Measurements from ENCODE around the gene GOLGA2. TPM values are rescaled to one million over a fixed set of nuclear protein-coding genes. Genes with fewer than 3 reads are reported as not detected.

GOLGA2 gene
- total and polyA plus RNA-seq, 2 of the 13 experiments (the other 11 are each of a cell fraction or from before 2014, with no cell fraction given) = 45.3 to 45.8 TPM

DNA sequence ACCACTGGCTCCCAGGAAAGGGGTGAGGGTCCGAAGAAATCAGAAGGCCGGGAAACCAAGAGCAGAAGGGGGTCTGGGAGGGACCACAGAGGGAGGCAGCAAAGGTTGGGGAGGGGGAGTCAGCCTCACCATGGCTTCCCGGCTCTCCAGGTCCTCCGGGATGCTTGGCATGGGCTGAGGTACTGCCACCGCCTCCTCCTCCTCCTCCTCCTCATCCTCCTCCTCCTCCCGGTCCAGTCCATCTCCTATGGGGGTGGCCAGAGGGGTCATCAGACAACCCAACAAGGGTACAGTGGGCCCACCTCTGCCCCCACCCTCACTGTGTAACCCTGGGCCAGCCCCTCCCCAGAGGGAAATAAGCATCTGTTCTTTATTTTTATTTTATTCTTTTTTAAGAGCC is 17.5 kb downstream of the GOLGA2 start (continued):
- TF ChIP-seq SOX6 (IDR thresholded peaks at IDR 0.05) (no peak), SOX6 (CRISPR knock-in tag; IDR thresholded peaks at IDR 0.05) (no peak), AHR (CRISPR knock-in tag; IDR thresholded peaks at IDR 0.05) (no peak)

DNA sequence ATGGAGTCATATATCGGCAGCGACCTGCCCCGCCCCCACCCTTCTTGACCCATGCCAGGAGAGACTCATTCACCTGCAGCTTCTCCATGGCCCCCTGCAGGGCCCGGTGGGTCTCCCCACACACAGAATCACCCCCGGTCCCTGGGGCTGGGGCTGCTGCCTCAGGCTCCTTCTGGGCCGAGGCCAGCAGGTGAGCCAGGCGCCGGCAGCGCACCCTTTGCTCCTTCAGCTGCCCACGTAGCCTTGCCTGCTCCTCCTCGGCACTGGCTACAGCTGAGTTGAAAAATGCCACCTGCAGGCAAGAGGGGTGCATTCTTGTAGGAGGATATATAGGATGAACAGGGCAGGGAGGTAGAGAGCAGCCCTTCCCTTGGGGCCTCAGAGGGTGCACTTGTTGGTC is 17.9 kb downstream of the GOLGA2 start:
- BruUV-seq (replicated peaks) = no TSS peak
- Histone ChIP-seq H4K20me1 (ENCODE audit: insufficient read depth, low read length) (no peaks in the 10 kb centered on the region), H3K27me3 (ENCODE audit: control insufficient read depth in 1 of 2, insufficient read depth in 2 of 2, low read length in 2 of 2) (no peaks in the 10 kb centered on the region), H3K79me2 (ENCODE audit: insufficient read depth, low read length) (no peaks in the 10 kb centered on the region), H3K4me3 (replicated peaks in 1 of 3; ENCODE audit: insufficient read depth in 1 of 3, low read depth in 2 of 3, low read length in 3 of 3) (no peak overlapping the region), H3K9me3 (ENCODE audit: low read length) (no peaks in the 10 kb centered on the region), H3K4me1 (ENCODE audit: insufficient read depth, low read length) (peaks cover 11% of the 10 kb centered on the region), H3K4me2 (ENCODE audit: low read depth, low read length) (no peak overlapping the region), H3K9ac (ENCODE audit: insufficient read depth, low read depth, low read length) (no peak overlapping the region), H3K27ac (ENCODE audit: extremely low read length, insufficient read depth, low read length) (no peak overlapping the region), H3K36me3 (replicated peaks in 1 of 2; ENCODE audit: control insufficient read depth in 1 of 2, insufficient read depth in 2 of 2, low read length in 2 of 2) (peaks cover 27 to 58% of the 10 kb centered on the region in 2 experiments; a peak in 4 of 5 replicates), H2AFZ (ENCODE audit: low read length) (no peak overlapping the region)
- no peak for ATAC-seq
- CTCF ChIA-PET (ENCODE audit: low intra/inter-chr PET ratio, low total read pairs) = no interaction called here
- FAIRE-seq = no peak
- POLR2A ChIA-PET = no interaction called here
- TF ChIP-seq NR2C2 (CRISPR knock-in tag; IDR thresholded peaks at IDR 0.05; ENCODE audit: borderline replicate concordance) = no peak
- 94% methylated on average over 6 of the region's 11 CpGs for WGBS (ENCODE audit: low lambda C conversion rate)
- DNase-seq (ENCODE audit: low spot score) = no peak
- intact Hi-C loops (cut with micrococcal nuclease; ENCODE audit: unreplicated experiment) = no loop called here
- in situ Hi-C loops (cut with HindIII; ENCODE audit: extremely low pct_ligation_motif_present, low pct_unique_long_range_greater_than_20kb) = no loop called here

DNA sequence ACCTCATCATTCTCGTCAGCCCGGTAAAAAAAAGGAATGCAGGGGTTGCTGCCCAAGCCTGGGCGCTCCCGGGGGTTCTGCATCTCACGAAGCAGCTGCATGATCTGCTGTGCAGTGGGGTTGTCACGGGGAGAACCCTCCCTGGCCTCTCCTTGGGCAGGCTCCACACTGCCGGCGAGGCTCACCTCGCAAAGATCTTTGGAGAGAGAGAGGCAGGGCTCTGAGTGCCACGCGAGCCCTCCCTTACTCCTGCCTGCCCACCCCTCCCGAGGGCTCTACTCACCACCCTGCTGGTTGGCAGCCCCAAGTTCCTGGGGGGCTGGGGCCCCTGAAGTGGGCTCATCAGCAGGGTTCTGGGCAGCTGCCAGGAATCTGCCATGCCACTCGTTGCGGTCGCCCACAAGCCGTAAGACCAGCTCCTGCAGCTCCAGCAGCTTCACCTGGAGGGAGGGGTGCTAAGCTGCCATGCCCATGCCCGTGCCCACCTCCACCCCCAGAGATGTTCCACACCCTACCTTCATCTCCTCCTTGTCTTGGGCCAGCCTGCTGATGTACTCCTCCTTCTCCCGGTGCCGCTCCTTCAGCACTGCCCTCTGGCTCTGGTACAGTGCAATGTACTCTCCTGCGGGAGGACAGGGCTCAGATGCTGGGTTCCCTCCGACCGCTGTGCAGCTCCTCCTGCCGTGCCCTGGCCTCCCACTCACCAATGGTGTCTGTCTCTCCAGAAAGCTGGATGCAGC is 18.6 kb downstream of the GOLGA2 start:
- DNase-seq (ENCODE audit: low spot score) (no peak), ATAC-seq (no peak), FAIRE-seq (no peak)
- Histone ChIP-seq H3K4me3 (replicated peaks in 1 of 3; ENCODE audit: insufficient read depth in 1 of 3, low read depth in 2 of 3, low read length in 3 of 3) (no peak overlapping the region), H3K27me3 (ENCODE audit: control insufficient read depth in 1 of 2, insufficient read depth in 2 of 2, low read length in 2 of 2) (no peaks in the 10 kb centered on the region; a peak in 1 of 5 replicates), H3K27ac (ENCODE audit: extremely low read length, insufficient read depth, low read length) (no peak overlapping the region), H3K79me2 (ENCODE audit: insufficient read depth, low read length) (no peaks in the 10 kb centered on the region), H3K4me2 (ENCODE audit: low read depth, low read length) (no peak overlapping the region), H4K20me1 (ENCODE audit: insufficient read depth, low read length) (no peaks in the 10 kb centered on the region), H3K4me1 (ENCODE audit: insufficient read depth, low read length) (peaks cover 11% of the 10 kb centered on the region), H2AFZ (ENCODE audit: low read length) (no peak overlapping the region), H3K36me3 (replicated peaks in 1 of 2; ENCODE audit: control insufficient read depth in 1 of 2, insufficient read depth in 2 of 2, low read length in 2 of 2) (peaks cover 25 to 52% of the 10 kb centered on the region in 2 experiments; a peak in 4 of 5 replicates), H3K9me3 (ENCODE audit: low read length) (no peaks in the 10 kb centered on the region), H3K9ac (ENCODE audit: insufficient read depth, low read depth, low read length) (no peak overlapping the region)
- intact Hi-C loops (cut with micrococcal nuclease; ENCODE audit: unreplicated experiment) = no loop called here
- POLR2A ChIA-PET = no interaction called here
- 98% methylated on average over 12 of the region's 23 CpGs for WGBS (ENCODE audit: low lambda C conversion rate)
- in situ Hi-C loops (cut with HindIII; ENCODE audit: extremely low pct_ligation_motif_present, low pct_unique_long_range_greater_than_20kb) = no loop called here
- CTCF ChIA-PET (ENCODE audit: low intra/inter-chr PET ratio, low total read pairs) = no interaction called here
- BruUV-seq (replicated peaks) = no TSS peak
- TF ChIP-seq, protein P1, sequence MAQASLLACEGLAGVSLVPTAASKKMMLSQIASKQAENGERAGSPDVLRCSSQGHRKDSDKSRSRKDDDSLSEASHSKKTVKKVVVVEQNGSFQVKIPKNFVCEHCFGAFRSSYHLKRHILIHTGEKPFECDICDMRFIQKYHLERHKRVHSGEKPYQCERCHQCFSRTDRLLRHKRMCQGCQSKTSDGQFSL (CRISPR knock-in tag; IDR thresholded peaks at IDR 0.05) = no peak
- TF ChIP-seq HMG20A (CRISPR knock-in tag; IDR thresholded peaks at IDR 0.05; ENCODE audit: borderline replicate concordance) (no peak), DMAP1 (CRISPR knock-in tag; IDR thresholded peaks at IDR 0.05) (no peak), RFX3 (CRISPR knock-in tag; IDR thresholded peaks at IDR 0.05) (no peak), ZNF432 (CRISPR knock-in tag; IDR thresholded peaks at IDR 0.05; ENCODE audit: borderline replicate concordance) (no peak), GABPA (IDR thresholded peaks at IDR 0.05; ENCODE audit: low read depth, low read length) (no peak), GABPA (CRISPR knock-in tag; IDR thresholded peaks at IDR 0.05; ENCODE audit: low read depth) (no peak), MIER3 (CRISPR knock-in tag; IDR thresholded peaks at IDR 0.05; ENCODE audit: borderline replicate concordance) (no peak)
- TF ChIP-seq, protein P2, sequence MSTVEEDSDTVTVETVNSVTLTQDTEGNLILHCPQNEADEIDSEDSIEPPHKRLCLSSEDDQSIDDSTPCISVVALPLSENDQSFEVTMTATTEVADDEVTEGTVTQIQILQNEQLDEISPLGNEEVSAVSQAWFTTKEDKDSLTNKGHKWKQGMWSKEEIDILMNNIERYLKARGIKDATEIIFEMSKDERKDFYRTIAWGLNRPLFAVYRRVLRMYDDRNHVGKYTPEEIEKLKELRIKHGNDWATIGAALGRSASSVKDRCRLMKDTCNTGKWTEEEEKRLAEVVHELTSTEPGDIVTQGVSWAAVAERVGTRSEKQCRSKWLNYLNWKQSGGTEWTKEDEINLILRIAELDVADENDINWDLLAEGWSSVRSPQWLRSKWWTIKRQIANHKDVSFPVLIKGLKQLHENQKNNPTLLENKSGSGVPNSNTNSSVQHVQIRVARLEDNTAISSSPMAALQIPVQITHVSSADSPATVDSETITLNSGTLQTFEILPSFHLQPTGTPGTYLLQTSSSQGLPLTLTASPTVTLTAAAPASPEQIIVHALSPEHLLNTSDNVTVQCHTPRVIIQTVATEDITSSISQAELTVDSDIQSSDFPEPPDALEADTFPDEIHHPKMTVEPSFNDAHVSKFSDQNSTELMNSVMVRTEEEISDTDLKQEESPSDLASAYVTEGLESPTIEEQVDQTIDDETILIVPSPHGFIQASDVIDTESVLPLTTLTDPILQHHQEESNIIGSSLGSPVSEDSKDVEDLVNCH (CRISPR knock-in tag; IDR thresholded peaks at IDR 0.05) = no peak
- TF ChIP-seq, protein P3, sequence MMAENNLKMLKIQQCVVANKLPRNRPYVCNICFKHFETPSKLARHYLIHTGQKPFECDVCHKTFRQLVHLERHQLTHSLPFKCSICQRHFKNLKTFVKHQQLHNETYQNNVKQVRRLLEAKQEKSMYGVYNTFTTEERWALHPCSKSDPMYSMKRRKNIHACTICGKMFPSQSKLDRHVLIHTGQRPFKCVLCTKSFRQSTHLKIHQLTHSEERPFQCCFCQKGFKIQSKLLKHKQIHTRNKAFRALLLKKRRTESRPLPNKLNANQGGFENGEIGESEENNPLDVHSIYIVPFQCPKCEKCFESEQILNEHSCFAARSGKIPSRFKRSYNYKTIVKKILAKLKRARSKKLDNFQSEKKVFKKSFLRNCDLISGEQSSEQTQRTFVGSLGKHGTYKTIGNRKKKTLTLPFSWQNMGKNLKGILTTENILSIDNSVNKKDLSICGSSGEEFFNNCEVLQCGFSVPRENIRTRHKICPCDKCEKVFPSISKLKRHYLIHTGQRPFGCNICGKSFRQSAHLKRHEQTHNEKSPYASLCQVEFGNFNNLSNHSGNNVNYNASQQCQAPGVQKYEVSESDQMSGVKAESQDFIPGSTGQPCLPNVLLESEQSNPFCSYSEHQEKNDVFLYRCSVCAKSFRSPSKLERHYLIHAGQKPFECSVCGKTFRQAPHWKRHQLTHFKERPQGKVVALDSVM (CRISPR knock-in tag; IDR thresholded peaks at IDR 0.05) = no peak

All from HepG2 (cell line).